Mesendoderm (in vitro differentiated cells): Measurements from ENCODE around the gene SMIM10L2A. TPM values are rescaled to one million over a fixed set of nuclear protein-coding genes. Genes with fewer than 3 reads are reported as not detected.
A peak's percentile ranks its signal among the peaks of the same experiment; 100 is the strongest.

Experiments used
- DNase-seq: peaks from one replicate; pipeline ENCODE4 v3.0.0; 2013
- H2AK5ac ChIP-seq: 2 replicates; pipeline ENCODE4 v1.6.1; 2013; ENCODE audit warnings: low read length, inconsistent platforms
- H2BK120ac ChIP-seq: 2 replicates; pipeline ENCODE4 v1.6.1; 2013; ENCODE audit warnings: low read depth, mild to moderate bottlenecking, low read length, moderate library complexity, mixed read lengths
- H2BK15ac ChIP-seq: replicated peaks from 2 replicates; pipeline ENCODE4 v1.6.1; 2013; ENCODE audit warnings: low read depth, mild to moderate bottlenecking, moderate library complexity
- H2BK5ac ChIP-seq: 2 replicates; pipeline ENCODE4 v1.6.1; 2013; ENCODE audit warnings: low read length, inconsistent platforms
- H3K18ac ChIP-seq: 2 replicates; pipeline ENCODE4 v1.6.1; 2013; ENCODE audit warnings: mild to moderate bottlenecking, low read length, mixed read lengths
- H3K23ac ChIP-seq: one replicate; pipeline ENCODE4 v1.6.1; 2013; ENCODE audit warnings: low read length
- H3K27ac ChIP-seq: 2 replicates; pipeline ENCODE4 v1.5.1; 2013; ENCODE audit warnings: low read depth, mild to moderate bottlenecking, inconsistent platforms, low read length, moderate library complexity
- H3K27me3 ChIP-seq: 2 replicates; pipeline ENCODE4 v1.6.1; 2013; ENCODE audit warnings: low read length, control low read depth, mild to moderate bottlenecking, inconsistent platforms; ENCODE audit not compliant: insufficient read depth, poor library complexity
- H3K36me3 ChIP-seq: 2 replicates; pipeline ENCODE4 v1.6.1; 2013; ENCODE audit warnings: low read length, inconsistent platforms; ENCODE audit not compliant: control insufficient read depth, insufficient read depth
- H3K4ac ChIP-seq: one replicate; pipeline ENCODE4 v1.6.1; 2013; ENCODE audit warnings: low read depth, mild to moderate bottlenecking, low read length, moderate library complexity
- H3K4me1 ChIP-seq: 2 replicates; pipeline ENCODE4 v1.6.1; 2013; ENCODE audit warnings: low read depth, low read length, inconsistent platforms; ENCODE audit not compliant: control insufficient read depth
- H3K4me2 ChIP-seq: 2 replicates; pipeline ENCODE4 v1.6.1; 2013; ENCODE audit warnings: low read length
- H3K4me3 ChIP-seq: 2 replicates; pipeline ENCODE4 v1.5.1; 2013; ENCODE audit warnings: mild to moderate bottlenecking, low read length
- H3K56ac ChIP-seq: one replicate; pipeline ENCODE4 v1.6.1; 2013; ENCODE audit warnings: low read length
- H3K79me1 ChIP-seq: 2 replicates; pipeline ENCODE4 v1.6.1; 2013; ENCODE audit warnings: low read length, inconsistent platforms
- H3K79me2 ChIP-seq: 2 replicates; pipeline ENCODE4 v1.6.1; 2013; ENCODE audit warnings: mild to moderate bottlenecking, low read length; ENCODE audit not compliant: control insufficient read depth, insufficient read depth
- H3K9ac ChIP-seq: 2 replicates; pipeline ENCODE4 v1.6.1; 2013; ENCODE audit warnings: low read length, inconsistent platforms
- H4K5ac ChIP-seq: one replicate; pipeline ENCODE4 v1.6.1; 2013; ENCODE audit warnings: low read length
- H4K8ac ChIP-seq: one replicate; pipeline ENCODE4 v1.6.1; 2013; ENCODE audit warnings: low read depth, mild to moderate bottlenecking, control low read depth, low read length, moderate library complexity
- WGBS: extraction: QIAGEN DNeasy Blood & Tissue Kit; methylation state at CpG from one replicate; pipeline ENCODE4 v1.1.7; 2013; ENCODE audit warnings: low lambda C conversion rate, missing lambda C conversion rate; ENCODE audit not compliant: insufficient coverage; ENCODE audit errors: extremely low coverage; 5-methylcytosine and 5-hydroxymethylcytosine counted together
- small RNA-seq: library from polyadenylated mRNA; stranded (forward); fragments of <200 nt; extraction: miRNeasy Mini kit (QIAGEN cat#:217004); gene quantifications from one replicate; pipeline ENCODE3, GENCODE V24; 2013; ENCODE audit not compliant: insufficient read depth

The SMIM10L2A gene

DNA sequence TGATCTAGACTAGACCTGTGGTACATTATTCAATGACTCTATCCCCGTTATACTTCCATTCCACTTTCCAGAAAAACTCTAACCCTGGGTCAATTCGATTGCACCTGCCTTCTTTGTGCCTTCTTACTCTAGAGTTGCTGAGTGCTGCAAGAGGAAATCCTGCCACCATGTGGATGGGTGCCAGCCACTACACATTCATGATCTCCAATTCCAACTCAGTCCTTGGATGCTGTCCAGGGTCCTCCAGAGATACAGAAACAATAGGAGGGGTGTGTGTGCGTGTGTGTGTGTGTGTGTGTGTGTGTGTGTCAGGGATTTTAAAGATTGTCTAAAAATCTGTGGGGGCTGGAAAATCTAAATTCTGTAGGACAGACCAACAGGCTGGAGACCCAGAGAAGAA is 55.8 kb downstream of the SMIM10L2A start:
- no peak overlapping the region for H2BK5ac ChIP-seq
- H3K56ac ChIP-seq = no peak overlapping the region
- no peak overlapping the region for H3K4me2 ChIP-seq
- H3K23ac ChIP-seq = no peak overlapping the region
- DNase-seq = peak; percentile 75
- WGBS = no CpG with 5 or more reads among the region's 3 CpGs
- no peaks in the 10 kb centered on the region for H3K4me1 ChIP-seq
- H3K27me3 ChIP-seq = no peaks in the 10 kb centered on the region
- H4K5ac ChIP-seq = no peak overlapping the region
- no peak overlapping the region for H3K27ac ChIP-seq
- no peak overlapping the region for H3K4ac ChIP-seq
- H2AK5ac ChIP-seq = no peak overlapping the region
- no peaks in the 10 kb centered on the region for H3K79me1 ChIP-seq
- H3K79me2 ChIP-seq = no peaks in the 10 kb centered on the region
- no peaks in the 10 kb centered on the region for H3K36me3 ChIP-seq
- no peak overlapping the region for H3K4me3 ChIP-seq
- no peak overlapping the region for H4K8ac ChIP-seq
- H2BK120ac ChIP-seq = no peak overlapping the region
- H2BK15ac ChIP-seq = no peak overlapping the region
- H3K9ac ChIP-seq = no peak overlapping the region
- no peak overlapping the region for H3K18ac ChIP-seq

Small RNA genes within 50 kb of the gene (small RNA-seq; reads per million reads assigned to genes)
- gene RNA5SP515 = not detected
